MM.1S (cell line): ENCODE results near the gene TM9SF4.
"Not testable (repeated sequence)": the region's sequence is repeated elsewhere in the genome, so short reads cannot be mapped to it uniquely, and the experiment has no call there.

Experiments used
- EZH2phosphoT487 ChIP-seq: fragments of 300-600 bp; sonication (generic); IDR thresholded peaks from 2 replicates; pipeline ENCODE4 v1.6.1; 2018; ENCODE audit warnings: antibody characterized with exemption, low read length
- TF ChIP-seq, protein P1 (sequence below): fragments of 300-600 bp; sonication (generic); IDR thresholded peaks from 2 replicates; pipeline ENCODE4 v1.5.1; 2016; ENCODE audit warnings: antibody characterized with exemption, low read length, mixed read lengths

DNA sequence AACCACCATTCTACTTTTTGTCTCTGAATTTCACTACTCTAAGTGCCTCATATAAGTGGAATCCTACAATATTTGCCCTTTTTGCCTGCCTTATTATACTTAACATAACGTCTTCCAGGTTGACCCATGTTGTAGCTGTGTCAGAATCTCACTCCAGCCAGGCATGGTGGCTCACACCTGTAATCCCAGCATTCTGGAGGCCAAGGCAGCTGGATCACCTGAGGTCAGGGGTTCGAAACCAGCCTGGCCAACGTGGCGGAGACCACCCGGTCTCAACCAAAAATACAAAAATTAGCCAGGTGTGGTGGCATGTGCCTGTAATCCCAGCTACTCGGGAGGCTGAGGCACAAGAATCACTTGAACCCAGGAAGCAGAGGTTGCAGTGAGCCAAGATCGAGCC, 68.2 kb downstream of the TM9SF4 start:
- TF ChIP-seq, protein P1, sequence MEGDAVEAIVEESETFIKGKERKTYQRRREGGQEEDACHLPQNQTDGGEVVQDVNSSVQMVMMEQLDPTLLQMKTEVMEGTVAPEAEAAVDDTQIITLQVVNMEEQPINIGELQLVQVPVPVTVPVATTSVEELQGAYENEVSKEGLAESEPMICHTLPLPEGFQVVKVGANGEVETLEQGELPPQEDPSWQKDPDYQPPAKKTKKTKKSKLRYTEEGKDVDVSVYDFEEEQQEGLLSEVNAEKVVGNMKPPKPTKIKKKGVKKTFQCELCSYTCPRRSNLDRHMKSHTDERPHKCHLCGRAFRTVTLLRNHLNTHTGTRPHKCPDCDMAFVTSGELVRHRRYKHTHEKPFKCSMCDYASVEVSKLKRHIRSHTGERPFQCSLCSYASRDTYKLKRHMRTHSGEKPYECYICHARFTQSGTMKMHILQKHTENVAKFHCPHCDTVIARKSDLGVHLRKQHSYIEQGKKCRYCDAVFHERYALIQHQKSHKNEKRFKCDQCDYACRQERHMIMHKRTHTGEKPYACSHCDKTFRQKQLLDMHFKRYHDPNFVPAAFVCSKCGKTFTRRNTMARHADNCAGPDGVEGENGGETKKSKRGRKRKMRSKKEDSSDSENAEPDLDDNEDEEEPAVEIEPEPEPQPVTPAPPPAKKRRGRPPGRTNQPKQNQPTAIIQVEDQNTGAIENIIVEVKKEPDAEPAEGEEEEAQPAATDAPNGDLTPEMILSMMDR = not testable (repeated sequence)
- not testable (repeated sequence) for TF ChIP-seq EZH2phosphoT487
